Activated CD8-positive, alpha-beta memory T cell treated with anti-CD3 and anti-CD28 coated beads for 4 hours (primary cell): ENCODE data around the gene C1QL1.

Experiments used
- DNase-seq, 2 donors: peaks; one replicate each; pipeline ENCODE4 v3.0.0-alpha.2; 2020; ENCODE audit warnings: low read depth in 2 of 2

C1QL1 gene

DNA sequence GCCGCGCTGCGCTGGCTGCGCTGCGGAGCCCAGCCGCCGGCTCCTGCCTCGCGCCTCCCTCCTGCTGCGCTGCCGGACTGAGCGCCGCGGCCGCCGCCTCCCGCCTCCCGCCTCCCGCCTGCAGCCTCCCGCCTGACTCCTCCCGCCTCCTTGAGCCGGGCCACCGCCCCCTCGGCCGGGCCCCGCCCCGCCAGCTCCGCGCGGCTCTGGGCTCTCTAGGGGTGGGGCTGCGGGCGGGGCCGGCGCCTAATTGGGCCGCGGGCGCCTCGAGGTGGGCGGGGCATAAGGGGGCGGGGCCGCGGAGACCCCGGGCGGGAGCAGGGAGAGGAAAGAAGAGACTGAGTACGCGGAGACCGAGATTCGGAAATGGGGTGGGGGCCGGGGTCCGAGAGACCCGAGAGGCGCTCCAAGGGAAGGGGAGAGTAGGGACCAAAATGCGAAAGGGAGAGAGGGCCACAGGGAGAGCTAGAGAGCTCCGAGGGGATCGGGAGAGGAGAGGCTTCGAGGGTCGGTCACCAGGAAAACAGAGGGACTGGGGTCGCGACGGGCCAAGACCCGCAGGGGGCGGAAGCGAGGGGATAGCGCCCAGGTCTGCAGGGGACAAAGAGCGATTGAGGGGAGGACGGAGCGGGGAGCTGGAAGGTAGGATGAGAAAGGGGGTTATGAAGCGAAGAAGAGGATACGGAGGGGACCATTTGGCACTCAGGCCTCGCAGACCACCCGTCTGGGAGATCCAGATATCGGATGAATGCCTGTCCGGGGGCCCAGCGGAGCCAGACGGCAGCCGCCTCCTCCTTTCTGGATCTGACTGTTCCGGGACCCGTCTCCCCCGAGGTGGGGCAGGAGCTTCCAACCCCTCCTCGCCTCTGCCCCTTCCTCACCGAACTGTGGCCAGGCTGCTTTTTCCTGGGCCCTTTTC, at the start of gene C1QL1:
Gene C1QL1, minus strand, starts transcription at position 79 of the 919 bp plus-strand sequence. CDS start 255 bp downstream, outside the sequence.
- DNase-seq, result peak; percentile 70 to 71

DNA sequence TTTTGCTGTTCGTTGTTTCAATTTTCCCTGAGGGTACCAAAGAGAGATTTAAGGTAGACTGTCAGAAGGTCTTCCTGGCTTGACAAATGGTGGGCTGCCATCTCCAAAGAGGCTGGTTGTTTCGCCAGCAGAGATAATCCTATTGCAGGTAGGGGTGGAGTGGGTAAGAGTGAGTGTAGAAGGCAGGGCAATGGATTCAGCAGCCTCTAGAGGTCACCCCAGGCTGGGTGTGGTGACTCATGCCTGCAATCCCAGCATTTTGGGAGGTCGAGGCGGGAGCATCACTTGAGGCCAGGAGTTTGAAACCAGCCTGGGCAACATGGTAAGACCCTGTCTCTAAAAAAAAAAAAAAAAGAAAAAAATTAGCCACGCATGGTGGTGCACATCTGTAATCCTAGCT, 48.7 kb upstream of the C1QL1 start:
- DNase-seq, result no peak

DNA sequence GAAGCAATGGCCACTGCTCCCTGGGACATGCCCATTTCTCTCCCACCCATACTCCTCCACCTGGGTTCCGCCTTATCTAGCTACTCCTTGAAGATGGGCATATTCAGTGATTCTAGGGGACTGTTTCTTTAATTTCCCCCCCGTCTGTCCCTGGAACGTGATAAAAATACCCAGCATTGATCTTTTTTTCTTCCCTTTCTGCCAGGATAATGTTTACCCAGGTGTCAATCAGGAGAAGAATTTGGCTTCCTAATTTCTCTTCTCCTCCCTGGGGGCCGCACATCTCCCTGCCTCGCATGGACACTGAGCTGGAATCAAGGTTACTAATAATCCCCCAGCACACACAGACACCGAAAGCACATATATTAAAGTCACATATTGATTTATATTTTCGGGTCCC, 48.1 kb upstream of the C1QL1 start:
- DNase-seq, result no peak

DNA sequence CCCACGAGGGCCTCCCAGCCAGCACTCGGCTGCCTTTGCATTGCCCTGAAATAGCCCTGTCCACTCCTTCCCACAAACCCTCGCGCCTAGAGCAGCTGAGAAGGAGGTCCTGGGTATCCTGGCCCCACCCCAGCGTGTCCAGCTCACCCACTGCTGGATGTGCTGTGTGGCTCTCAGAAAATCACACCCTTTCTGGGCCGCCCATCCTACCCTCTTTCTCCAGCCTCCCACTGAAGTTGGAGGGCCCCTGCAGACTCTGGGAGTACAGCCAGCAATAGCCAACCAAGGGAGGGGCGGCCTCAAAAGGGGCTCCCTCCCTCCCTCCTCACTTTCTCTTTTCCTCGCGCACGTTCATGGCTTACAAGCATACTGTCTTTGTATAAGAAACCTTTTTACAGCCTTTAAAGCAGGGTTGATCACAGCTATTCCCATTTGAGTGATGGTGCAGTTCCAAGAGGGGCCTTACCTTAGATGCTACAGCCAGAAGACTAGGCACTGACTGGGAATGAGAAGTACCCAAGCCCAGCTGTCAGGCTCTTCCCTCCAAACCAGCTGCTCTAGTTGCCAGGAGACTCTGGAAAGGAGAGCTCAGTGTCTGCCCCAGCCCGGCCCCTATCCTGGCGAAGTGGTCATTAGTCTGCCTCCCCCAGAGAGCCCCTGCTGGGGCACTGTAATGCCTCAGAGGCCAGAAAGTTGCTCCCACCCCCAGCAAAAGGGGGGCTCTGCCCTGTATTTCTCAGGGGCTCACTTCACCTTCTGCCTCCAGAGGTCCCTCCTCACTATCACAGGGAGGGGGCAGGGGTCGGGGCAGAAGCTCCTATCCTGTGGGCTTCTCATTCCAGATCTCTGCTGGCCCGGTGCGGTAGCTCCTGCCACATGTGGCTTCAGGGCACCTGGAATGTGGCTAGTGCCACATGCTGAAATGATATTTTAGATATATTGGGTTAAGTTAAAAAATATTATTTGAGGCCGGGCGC, 45.2 kb upstream of the C1QL1 start:
- DNase-seq, result no peak

DNA sequence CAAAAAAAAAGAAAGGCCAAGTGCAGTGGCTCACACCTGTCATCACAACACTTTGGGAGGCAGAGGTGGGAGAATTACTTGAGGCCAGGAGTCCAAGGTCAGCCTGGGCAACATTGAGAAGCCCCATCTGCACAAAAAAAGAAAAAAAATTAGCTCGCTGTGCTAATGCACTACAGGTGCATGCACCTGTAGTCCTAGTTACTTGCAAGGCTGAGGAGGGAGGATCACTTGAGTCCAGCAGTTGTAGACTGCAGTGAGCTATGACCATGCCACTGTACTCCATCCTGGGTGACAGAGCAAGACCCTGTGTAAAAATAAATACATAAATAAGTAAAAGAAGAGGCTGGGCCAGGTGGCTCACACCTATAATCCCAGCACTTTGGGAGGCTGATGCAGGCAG, 43.7 kb upstream of the C1QL1 start:
- DNase-seq, result no peak

DNA sequence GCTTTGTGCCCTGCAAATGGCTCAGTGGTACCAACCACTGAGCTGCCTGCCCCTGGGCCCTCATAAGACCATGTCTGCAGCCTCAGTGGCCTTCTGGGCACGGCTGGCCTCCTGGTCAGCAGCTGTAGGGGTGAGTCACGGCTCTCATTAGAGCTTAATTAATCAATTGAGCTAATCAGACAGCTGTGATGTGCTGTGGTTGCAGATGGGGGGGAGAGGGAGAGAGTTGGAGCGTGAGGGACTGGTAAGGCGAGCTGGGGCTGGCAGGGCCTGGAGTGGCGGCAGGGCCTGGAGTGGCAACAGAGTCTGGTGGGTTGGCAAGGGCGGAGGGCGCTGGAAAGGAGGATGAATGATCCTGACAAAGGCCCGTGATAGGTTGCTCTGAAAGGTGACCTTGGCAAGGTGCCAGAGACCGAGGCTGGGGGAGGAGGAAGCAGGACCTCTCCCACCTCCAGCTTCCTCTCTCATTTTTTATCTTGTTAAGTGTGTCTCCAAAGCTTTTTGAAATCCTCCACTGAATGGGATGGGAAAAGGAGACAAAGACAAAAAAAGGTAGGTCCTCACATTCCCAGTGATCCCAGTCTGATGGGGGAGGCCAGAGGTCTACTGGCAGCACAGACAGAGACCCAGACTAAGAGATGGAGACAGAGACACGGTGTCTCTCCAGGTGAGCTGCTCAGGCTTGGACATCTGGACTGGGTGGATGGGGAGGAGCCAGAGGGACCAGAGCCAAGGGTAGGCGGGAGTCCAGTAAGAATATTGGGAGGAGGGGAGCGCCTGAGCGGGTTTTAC, 41.8 kb upstream of the C1QL1 start:
- no peak for DNase-seq

DNA sequence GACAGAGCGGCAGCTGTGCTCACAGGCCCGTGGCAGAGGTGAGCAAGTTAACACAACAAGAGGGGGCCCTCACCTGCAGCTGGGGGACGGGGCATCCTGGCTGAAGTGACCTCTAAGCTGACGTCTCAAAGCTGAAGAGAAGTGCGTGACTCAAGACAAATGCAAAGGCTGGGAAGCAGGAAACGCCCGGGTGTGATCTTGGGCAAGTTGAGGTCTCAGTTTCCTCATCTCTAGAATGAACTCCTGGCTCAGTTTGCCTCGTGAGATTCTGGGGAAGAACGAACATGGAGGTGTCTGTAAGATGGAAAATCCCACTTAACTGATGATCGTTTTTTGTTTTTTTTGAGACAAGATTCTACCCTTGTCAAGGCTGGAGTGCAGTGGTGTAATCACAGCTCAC, 40.1 kb upstream of the C1QL1 start:
- DNase-seq, result no peak

DNA sequence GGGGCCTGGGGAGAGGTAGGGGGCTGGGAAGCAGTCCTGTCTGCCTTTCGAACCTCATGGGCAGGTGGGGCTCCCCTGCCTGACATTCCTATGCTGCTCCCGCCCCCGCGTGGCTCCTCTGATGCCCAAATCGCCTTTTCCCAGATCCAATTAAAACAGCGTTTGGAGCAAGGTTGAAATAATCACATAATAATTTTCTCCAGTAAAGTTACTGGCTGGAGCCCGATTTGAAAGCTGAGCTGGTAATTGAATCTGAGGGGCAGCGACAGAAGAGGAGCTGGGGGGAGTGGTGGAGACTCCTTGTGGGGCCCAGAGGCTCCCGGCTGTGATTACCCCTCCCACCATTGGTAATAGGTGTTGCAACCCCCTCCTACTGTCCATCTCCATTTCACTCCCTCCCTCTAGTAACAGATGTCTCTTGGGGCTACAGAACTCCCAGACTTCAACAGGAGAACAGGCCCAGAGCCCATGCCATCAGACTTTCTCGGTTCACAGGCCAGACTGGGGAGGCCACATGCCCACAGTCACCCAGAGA, 38.9 kb upstream of the C1QL1 start:
- no peak for DNase-seq

DNA sequence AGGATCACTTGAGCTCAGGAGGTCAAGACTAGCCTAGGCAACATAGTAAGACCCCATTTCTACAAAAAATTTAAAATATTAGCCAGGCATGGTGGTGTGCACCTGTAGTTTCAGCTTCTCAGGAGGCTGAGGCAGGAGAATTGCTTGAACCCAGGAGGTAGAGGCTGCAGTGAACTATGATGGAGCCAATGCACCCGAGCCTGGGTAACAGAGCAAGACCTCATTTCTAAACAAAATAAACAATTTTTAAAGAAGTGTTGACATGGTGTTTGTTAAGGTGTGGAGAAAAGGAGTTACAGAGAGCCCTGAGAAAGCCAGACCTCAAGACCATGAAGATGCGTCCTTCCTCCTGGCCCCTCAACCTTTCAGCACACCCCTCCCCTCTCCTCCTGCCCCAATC, 37.6 kb upstream of the C1QL1 start:
- no peak for DNase-seq

DNA sequence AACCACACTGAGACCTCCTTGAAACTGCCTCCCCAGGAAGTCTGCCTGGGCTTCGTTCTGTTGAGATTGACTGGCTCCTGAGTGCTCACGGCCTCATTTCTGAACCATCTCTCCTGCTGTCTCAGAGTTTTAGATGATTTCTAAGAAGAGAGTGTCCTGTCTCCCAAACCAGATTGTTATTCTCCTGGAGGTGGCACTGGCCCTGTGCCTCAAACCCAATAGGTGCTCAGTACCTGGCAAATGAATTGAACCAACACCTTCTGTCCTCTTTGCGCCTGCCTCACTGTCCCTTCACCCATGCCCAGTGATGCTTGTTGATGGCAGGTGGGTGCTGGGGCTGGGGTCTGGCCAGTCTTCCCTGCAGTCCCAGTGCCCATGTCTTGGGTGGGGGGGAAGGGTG, 36.3 kb upstream of the C1QL1 start:
- no peak for DNase-seq

DNA sequence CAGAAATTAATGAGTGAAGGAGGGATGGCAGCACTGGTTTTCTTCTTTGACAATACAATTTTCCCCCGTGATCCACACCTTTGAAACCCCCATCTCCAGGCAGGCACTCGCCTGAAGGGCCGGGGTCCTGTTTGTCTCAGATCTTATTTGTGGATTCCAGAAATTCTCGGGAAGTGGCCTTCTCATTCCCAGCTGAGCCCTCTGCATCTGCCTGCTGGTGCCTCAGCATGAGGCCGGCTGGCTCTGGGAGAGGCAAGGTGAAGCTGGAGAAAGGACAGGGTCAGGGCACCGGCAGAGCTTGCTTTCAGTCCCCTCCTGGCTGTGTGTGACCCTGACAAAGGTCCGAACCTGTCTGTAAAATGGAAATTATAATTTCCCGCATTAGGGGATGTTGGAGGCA, 35.8 kb upstream of the C1QL1 start:
- DNase-seq, result no peak

DNA sequence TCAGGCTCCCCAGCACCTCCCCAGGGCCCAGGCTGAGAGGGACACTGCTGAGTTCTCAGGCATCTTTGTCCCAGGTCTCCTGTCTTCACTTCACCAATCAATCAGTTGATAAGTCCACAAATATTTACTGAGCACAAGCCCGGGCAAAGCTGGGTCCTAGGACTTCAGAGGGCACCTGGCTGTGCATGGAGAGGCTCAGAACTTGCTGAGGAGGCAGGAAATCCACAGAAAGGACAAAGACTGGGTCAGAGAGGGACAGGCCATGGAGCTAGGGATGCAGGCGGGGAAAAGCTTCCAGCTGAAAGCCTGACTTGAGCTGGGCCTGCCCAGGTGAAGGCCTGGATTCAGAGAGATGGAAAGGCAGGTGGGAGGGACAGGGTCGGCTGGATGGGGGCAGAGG, 33.2 kb upstream of the C1QL1 start:
- DNase-seq, result no peak

DNA sequence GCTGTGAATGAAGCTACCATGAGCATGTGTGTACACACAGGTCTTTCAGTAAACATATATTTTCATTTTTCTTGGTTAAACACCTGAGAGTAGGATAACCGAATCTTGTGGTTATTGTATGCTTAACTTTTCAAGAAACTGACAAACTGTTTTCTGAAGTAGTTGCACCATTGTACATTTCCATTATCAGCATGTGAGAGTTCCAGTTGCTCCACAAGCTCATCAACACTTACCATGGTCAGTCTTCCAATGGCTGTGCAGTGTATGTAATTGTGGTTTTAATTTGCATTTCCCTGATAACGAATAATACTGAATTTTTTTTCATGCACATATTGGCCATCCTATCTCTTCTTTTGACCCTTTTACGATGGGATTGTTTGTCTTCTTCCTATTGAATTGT, 31.3 kb upstream of the C1QL1 start:
- no peak for DNase-seq

DNA sequence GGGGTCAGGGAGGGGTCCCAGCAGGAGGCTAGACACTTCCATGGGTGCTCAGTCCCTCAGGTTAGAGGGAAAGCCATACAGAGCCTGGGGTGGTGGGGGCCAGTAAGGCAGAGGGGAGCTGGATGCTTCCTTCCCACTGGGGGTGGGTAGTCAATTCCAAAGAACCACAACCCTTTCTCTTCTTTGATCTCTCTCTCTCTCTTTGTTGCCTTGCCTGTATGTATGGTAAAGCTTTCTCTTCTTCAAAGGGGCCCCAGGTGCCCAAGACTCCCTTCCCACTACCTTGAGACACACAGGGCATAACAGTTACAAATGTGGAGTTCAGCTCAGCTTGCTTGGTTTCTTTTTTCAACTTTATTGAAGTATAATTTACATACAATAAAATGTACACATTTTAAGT, 30.5 kb upstream of the C1QL1 start:
- no peak for DNase-seq

DNA sequence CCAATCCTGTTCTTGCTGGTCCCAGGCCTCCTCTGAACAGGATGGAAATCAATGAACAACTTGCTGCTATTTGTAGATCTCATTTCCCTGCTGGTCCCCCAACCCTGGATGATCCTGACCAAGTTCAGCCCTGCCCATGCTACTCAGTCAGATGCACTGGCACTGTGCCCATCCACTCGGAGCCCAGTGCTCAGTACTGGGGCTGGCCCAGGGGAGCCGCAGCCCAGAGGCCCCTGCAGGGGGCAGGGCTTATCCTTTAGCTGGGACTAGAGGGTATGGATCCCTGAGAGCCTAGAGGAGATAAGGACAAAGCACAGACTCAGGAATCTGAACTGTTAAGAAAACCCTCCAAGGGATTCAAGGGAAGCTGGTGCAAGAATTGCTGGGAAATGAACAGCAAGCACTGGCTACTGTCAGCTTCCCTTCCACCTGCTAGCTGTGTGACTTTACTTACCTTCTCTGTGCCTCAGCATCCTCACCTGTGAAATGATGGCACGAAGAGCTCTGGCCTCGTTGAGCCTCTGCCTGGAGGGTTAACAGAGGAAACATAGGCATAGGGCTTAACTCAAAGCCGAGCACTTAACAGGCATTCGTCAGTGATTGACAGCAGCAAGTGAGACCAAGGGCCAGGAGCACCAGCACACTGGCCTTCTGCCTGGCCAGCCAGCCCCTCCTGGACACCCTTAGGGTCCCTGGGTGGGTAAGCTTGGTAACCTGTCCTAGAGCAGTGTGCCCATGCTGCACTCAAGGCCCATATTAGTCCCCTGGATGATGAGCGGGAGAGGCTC, 29.8 kb upstream of the C1QL1 start:
- no peak for DNase-seq

DNA sequence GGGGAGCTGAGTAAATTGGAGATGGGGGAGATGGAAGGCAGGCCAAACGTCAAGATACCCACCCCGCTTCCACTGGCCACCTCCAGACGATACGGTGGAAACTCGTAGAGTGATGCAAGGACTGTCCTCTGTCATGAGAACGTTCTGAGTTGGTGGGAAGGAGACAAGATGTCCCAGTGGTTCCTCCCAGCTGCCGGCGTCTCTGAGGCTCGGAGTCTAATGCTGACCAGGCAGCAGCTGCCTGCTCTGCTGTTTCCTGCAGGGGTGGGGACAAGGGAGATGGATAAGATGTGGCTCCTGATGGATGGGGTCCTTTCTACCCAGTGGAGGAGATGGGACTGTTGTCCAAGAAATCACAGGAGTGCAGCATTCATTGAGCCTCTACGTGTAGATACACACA, 28.2 kb upstream of the C1QL1 start:
- no peak for DNase-seq

DNA sequence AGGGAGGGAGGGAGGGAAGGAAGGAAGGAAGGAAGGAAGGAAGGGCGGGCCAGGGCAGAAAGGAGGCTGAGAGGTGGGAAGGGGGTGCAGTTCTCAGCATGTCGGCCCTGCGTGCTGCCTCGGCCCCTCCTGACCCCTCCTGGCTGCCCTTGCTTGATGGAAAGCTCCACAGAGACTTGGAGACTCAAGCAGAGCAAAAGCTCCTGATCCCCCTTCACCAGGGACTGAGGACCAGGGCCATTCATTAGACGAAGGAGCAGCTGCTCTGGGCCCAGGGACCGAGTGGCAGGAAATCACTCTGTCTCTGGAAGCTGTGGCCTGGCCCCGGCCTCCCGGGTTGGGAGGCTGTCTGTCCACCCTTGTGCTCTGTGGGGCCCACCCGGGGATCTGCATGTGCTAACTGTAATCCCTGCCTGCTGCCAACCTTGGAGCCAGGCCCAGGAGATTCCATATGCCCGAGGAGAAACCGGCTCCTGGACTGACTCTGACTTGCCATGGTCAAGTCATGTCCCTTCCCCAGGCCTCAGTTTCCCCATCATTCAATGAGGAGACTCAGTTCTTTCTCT, 27.4 kb upstream of the C1QL1 start:
- DNase-seq, result no peak

DNA sequence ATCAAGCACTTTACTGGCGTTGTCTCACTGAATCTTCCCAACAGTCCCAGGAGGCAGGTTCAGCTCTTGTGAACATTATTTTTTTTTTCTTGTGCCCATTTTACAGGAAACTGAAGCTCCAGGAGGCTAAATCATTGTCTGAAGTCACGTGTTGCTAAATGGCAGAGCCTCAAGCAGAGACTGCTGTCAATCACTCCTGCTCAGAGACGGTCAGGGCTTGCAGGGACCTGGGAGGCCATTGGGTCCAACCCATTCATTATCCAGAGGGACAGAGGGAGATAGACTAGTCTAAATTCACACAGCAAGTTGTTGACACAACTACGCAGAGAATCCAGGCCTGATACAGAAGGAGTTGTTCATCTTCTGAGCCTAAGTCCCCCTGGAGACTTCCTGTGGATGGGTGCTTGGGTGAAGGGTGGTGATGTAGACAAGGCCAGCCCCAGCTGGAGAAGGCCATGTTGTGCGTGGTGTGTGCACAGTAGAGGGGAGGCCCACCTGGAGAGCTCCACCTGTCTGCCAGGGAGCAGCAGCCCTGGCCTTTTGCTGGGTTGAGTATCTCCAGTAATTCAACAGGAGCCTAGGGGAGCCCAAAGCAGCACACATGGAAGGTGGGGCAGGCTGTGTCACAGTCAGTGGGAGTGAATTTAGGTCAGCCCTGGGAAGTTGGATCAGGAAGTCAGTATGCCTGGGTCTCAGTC, 24.3 kb upstream of the C1QL1 start:
- DNase-seq, result no peak

DNA sequence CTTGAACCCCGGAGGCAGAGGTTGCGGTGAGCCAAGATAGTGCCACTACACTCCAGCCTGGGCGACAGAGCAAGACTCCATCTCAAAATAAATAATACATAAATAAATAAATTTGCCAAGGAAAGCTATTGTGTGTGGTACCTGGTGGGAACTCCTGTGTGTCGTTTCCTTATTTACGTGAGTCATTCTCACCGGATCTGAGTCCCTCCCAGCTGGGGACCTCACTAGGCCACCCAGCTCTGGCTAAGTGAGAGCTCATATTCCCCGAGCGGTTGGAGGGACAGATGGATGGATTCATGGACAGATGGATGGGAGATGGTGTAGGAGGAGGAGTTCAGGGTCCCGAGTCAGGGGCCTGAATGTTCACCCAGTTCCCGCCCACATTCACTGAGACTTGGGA, 22.9 kb upstream of the C1QL1 start:
- DNase-seq, result no peak
